K562 (cell line): ENCODE results near the gene KSR2. TPM values are rescaled to one million over a fixed set of nuclear protein-coding genes. Genes with fewer than 3 reads are reported as not detected.
A peak's percentile ranks its signal among the peaks of the same experiment; 100 is the strongest.

Experiments
- ATAC-seq: fragments of 200-7000 bp; cut with Tn5 transposase; 3 replicates; pipeline ENCODE4 v1.9.1; 2020; ENCODE audit warnings: moderate library complexity
- BruUV-seq: library from RNA; stranded (reverse); fragments of 400-500 nt; replicated peaks from 2 replicates; lab custom pipeline; 2021; lab: Mats Ljungman, UMichigan
- CTCF ChIA-PET: fragments of 300-600 bp; formaldehyde crosslinking; extraction: SDS; loops from one replicate; lab custom pipeline; 2021; ENCODE audit warnings: low intra/inter-chr PET ratio; lab: Yijun Ruan, JAX
- POLR2A ChIA-PET: fragments of 300-600, 350-650 bp; sonication (Branson Sonifier 250); formaldehyde crosslinking; extraction: SDS; loops from one replicate; lab custom pipeline; 2021; ENCODE audit warnings: antibody characterized with exemption, inconsistent platforms; lab: Yijun Ruan, JAX
- DNase-seq, 4 experiments: peaks; one replicate each; pipeline versions ENCODE4 v3.0.0 to v3.0.0-alpha.2; 2011 to 2018; ENCODE audit warnings: low spot score in 3 of 4, mixed read lengths in 3 of 4; ENCODE audit errors: extremely low read depth in 1 of 4
- FAIRE-seq: peaks from 2 replicates; lab custom pipeline; 2011; peaks lifted over from hg19 to GRCh38; lab: Jason Lieb, UNC
- H2AFZ ChIP-seq: 2 replicates; pipeline ENCODE4 v1.6.0; 2011; ENCODE audit warnings: low read depth, low read length, control low read depth, inconsistent platforms
- H3K27ac ChIP-seq: fragments of 200-600 bp; 3 replicates; pipeline ENCODE4 v1.8.0; 2011; ENCODE audit warnings: low read depth, mild to moderate bottlenecking, control low read depth, inconsistent platforms, low read length, moderate library complexity, mixed read lengths; ENCODE audit errors: extremely low read depth
- H3K27me3 ChIP-seq, 2 experiments: fragments of 300-600 bp in 1 of 2; 2 replicates in 1 of 2; 3 replicates in 1 of 2; pipeline versions ENCODE4 v1.6.0 to v1.8.0; 2011; ENCODE audit warnings: inconsistent platforms in 2 of 2, low read length in 2 of 2, mild to moderate bottlenecking in 1 of 2, mixed read lengths in 1 of 2, moderate library complexity in 1 of 2; ENCODE audit not compliant: control insufficient read depth in 2 of 2, insufficient read depth in 2 of 2
- H3K36me3 ChIP-seq: fragments of 300-600 bp; 3 replicates; pipeline ENCODE4 v1.8.0; 2011; ENCODE audit warnings: mild to moderate bottlenecking, low read length, inconsistent platforms; ENCODE audit not compliant: control insufficient read depth, insufficient read depth
- H3K4me1 ChIP-seq, 2 experiments: fragments of 200-600 bp in 1 of 2; replicated peaks in 1 of 2; 2 replicates in 1 of 2; 3 replicates in 1 of 2; pipeline versions ENCODE4 v1.5.1 to v1.8.0; 2011; ENCODE audit warnings: inconsistent platforms in 2 of 2, low read length in 2 of 2, mild to moderate bottlenecking in 1 of 2, mixed read lengths in 1 of 2, moderate library complexity in 1 of 2; ENCODE audit not compliant: control insufficient read depth in 2 of 2, insufficient read depth in 2 of 2
- H3K4me2 ChIP-seq: 2 replicates; pipeline ENCODE4 v1.6.1; 2011; ENCODE audit warnings: low read length, control low read depth, inconsistent platforms, mixed read lengths; ENCODE audit not compliant: insufficient read depth
- H3K4me3 ChIP-seq: fragments of 200-600 bp; sonication (generic), shearing (Covaris generic); 2 replicates; pipeline ENCODE4 v1.5.1; 2016; ENCODE audit warnings: control low read depth, inconsistent platforms
- H3K79me2 ChIP-seq: fragments of 200-600 bp; 3 replicates; pipeline ENCODE4 v1.8.0; 2011; ENCODE audit warnings: low read length, inconsistent platforms; ENCODE audit not compliant: control insufficient read depth, insufficient read depth
- H3K9ac ChIP-seq, 2 experiments: 2 replicates each; pipeline versions ENCODE4 v1.6.0 to v1.6.1; 2011; ENCODE audit warnings: low read depth in 2 of 2, low read length in 2 of 2, control low read depth in 1 of 2, inconsistent platforms in 1 of 2, mild to moderate bottlenecking in 1 of 2, mixed read lengths in 1 of 2; ENCODE audit not compliant: insufficient read depth in 1 of 2
- H3K9me1 ChIP-seq: one replicate; pipeline ENCODE4 v1.6.0; 2011; ENCODE audit warnings: inconsistent platforms, mild to moderate bottlenecking, low read length, moderate library complexity; ENCODE audit not compliant: control insufficient read depth, insufficient read depth
- H3K9me3 ChIP-seq: replicated peaks from 2 replicates; pipeline ENCODE4 v1.5.1; 2011; ENCODE audit warnings: low read depth, low read length, inconsistent platforms; ENCODE audit not compliant: control insufficient read depth, insufficient read depth
- H4K20me1 ChIP-seq: replicated peaks from 2 replicates; pipeline ENCODE4 v1.6.1; 2011; ENCODE audit warnings: low read length, inconsistent platforms, mixed read lengths; ENCODE audit not compliant: control insufficient read depth, insufficient read depth
- CTBP1 ChIP-seq: fragments of 450-650 bp; IDR thresholded peaks from 2 replicates; pipeline ENCODE4 v1.6.1; 2016; ENCODE audit warnings: borderline replicate concordance
- HNRNPUL1 ChIP-seq: fragments of 200-400 bp; formaldehyde crosslinking; IDR thresholded peaks from 2 replicates; pipeline ENCODE4 v1.6.1; 2017; ENCODE audit warnings: low read length
- RBM25 ChIP-seq: fragments of 200-400 bp; formaldehyde crosslinking; IDR thresholded peaks from 2 replicates; pipeline ENCODE4 v1.6.1; 2018; ENCODE audit warnings: low read length, low read depth, moderate library complexity; ENCODE audit not compliant: severe bottlenecking
- RHOXF2B ChIP-seq: fragments of 250-450 bp; sonication (Bioruptor Pico); conservative IDR thresholded peaks from 2 replicates; pipeline ENCODE4 v1.5.1; 2021
- WGBS: fragments of 100-300 bp; shearing (Covaris generic); methylation state at CpG from one replicate; pipeline ENCODE4 v1.1.6; 2016; ENCODE audit warnings: low coverage, mixed read lengths; ENCODE audit not compliant: insufficient coverage; ENCODE audit errors: missing lambda C conversion rate; 5-methylcytosine and 5-hydroxymethylcytosine counted together
- in situ Hi-C: fragments of 300-500 bp; cut with MboI; formaldehyde crosslinking; loops from 4 replicates; pipeline ENCODE4 v1.15.0; 2018; ENCODE audit warnings: inconsistent platforms, mixed read lengths
- intact Hi-C: fragments of 100-400 bp; cut with micrococcal nuclease; formaldehyde crosslinking; loops from 2 replicates; pipeline ENCODE4 v1.14.2; 2022
- polyA plus RNA-seq, 8 experiments: library from polyadenylated mRNA; depleted of rRNA in 4 of 8; stranded (reverse) in 5 of 8; unstranded in 3 of 8; fragments of >200 nt; fragmentation: Nextera tagmentation in 2 of 8; fragmentation: Illumina TruSeq in 1 of 8; extraction: Ambion mirVana in 2 of 8; extraction: Trizol in 1 of 8; gene quantifications; 2 replicates each; pipeline versions ENCODE4 v1.2.1 to v1.2.3, GENCODE V29; 2011 to 2014; ENCODE audit warnings: inconsistent platforms in 1 of 8, missing spikeins in 1 of 8
- total RNA-seq, 7 experiments: library from RNA; depleted of rRNA in 6 of 7; stranded (reverse); fragments of >200 nt in 6 of 7; fragmentation: Illumina TruSeq in 2 of 7; extraction: Trizol in 2 of 7; gene quantifications; 2 replicates each; pipeline versions ENCODE4 v1.2.1 to v1.2.3, GENCODE V29; 2011 to 2021; ENCODE audit warnings: low replicate concordance in 1 of 7
- TF ChIP-seq, protein P1 (sequence below): fragments of 200-800 bp; sonication (Bioruptor generic); IDR thresholded peaks from 2 replicates; pipeline ENCODE4 v1.6.1; 2017; ENCODE audit warnings: missing genetic modification characterization, missing compliant biosample characterization
- TF ChIP-seq, protein P2 (sequence below): sonication (generic); formaldehyde crosslinking; IDR thresholded peaks from 2 replicates; pipeline ENCODE4 v1.9.0; 2022; ENCODE audit warnings: mild to moderate bottlenecking, missing genetic modification reagents

The KSR2 gene
- total and polyA plus RNA-seq, 9 of the 15 experiments (the other 6 are each of a cell fraction or from before 2014, with no cell fraction given): not detected

DNA sequence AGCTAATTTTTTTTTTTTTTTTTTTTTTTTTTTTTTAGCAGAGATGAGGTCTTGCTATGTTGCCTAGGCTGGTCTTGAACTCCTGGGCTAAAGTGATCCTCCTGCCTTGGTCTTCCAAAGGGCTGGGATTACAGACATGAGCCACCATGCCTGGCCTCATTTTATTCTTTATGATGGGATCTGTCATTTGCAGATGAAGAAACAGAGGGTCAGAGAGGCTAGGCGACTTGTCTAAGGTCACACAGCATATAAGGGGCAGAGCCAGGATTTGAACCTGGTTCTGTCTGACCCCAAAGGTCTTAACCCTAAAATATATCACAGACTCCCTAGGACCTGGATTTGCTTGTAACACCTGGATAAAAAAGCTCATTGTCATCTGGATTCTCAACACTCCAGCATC is 282.6 kb downstream of the KSR2 start:
- ChIA-PET POLR2A (no interaction called here), CTCF (no interaction called here)
- Histone ChIP-seq H3K4me3 (no peak overlapping the region), H4K20me1 (no peaks in the 10 kb centered on the region), H3K9me1 (no peaks in the 10 kb centered on the region), H3K9me3 (no peaks in the 10 kb centered on the region), H3K27ac (no peak overlapping the region), H3K4me2 (no peak overlapping the region), H3K4me1 (no peaks in the 10 kb centered on the region; a peak in 1 of 5 replicates), H2AFZ (no peak overlapping the region), H3K79me2 (no peaks in the 10 kb centered on the region), H3K36me3 (no peaks in the 10 kb centered on the region), H3K27me3 (peaks cover 0 to 11% of the 10 kb centered on the region in 2 experiments; a peak in 1 of 5 replicates), H3K9ac (no peak overlapping the region)
- TF ChIP-seq HNRNPUL1: no peak
- TF ChIP-seq RBM25: peak; percentile 47
- FAIRE-seq (no peak), DNase-seq (no peak), ATAC-seq (no peak)
- in situ Hi-C loops (no loop called here), intact Hi-C loops (loop anchor here (10.0 kb wide), 1 partner anchor 471 kb away; no protein-coding TSS in a partner anchor)
- WGBS: 0% methylated on average over 1 of the region's 1 CpG
- no TSS peak for BruUV-seq

DNA sequence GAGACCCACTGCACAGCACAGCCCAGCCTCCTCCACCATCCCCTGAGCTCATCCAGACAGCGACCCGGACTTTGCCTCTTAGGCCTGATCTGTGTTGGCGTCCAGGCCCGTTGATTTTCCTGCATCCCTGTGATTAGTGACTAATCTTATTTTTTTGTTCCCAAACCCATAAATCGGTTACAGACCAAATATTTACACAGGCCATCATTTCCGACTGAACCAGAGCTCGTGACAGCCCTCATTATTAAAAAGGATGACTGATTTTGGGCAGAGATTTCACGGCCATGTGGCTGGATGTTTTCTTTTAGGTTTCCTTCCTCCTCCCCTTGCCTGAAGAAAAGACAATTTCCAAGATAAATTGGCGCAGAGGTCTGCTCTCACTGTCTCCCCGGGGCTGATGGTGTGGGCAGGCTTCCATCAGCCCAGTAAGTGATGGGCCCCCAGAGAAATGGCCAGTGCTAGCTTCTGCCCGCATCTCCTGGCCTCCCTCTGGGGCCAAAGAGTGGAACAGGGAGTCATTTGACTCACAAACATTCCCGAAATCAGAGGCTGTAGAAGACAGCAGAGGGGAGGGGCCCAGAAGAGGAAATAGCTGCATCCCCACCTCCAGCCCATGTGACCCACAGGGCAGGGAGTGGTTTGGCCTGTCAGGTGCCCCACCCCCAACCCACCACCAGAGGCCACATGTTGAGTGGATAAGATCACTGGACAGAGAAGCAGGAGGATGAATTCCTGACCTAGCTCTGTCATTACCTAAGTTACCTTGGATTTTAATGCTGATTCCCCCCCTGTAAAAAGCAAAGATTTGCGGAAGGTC is 283.5 kb downstream of the KSR2 start:
- DNase-seq: peak; percentile 16 to 39 (median 30)
- H3K4me1 ChIP-seq: no peaks in the 10 kb centered on the region; a peak in 1 of 5 replicates
- no peaks in the 10 kb centered on the region for H3K36me3 ChIP-seq
- intact Hi-C loops: loop anchor here (10.0 kb wide), 1 partner anchor 471 kb away; no protein-coding TSS in a partner anchor
- ATAC-seq: peak; percentile 90
- H4K20me1 ChIP-seq: no peaks in the 10 kb centered on the region
- H3K4me2 ChIP-seq: no peak overlapping the region
- peaks cover 0 to 9% of the 10 kb centered on the region in 2 experiments; a peak in 1 of 5 replicates for H3K27me3 ChIP-seq
- H2AFZ ChIP-seq: no peak overlapping the region
- no peaks in the 10 kb centered on the region for H3K9me3 ChIP-seq
- in situ Hi-C loops: no loop called here
- H3K4me3 ChIP-seq: no peak overlapping the region
- CTCF ChIA-PET: no interaction called here
- 4% methylated on average over 13 of the region's 13 CpGs for WGBS
- H3K27ac ChIP-seq: no peak overlapping the region
- no peaks in the 10 kb centered on the region for H3K9me1 ChIP-seq
- H3K9ac ChIP-seq: no peak overlapping the region
- BruUV-seq: no TSS peak
- H3K79me2 ChIP-seq: no peaks in the 10 kb centered on the region
- POLR2A ChIA-PET: interaction anchor here (0.6 to 0.8 kb wide), 3 partner anchors 10 to 354 kb away, joined by 3 read pairs; no protein-coding TSS in a partner anchor
- FAIRE-seq: no peak
- TF ChIP-seq, protein P1, sequence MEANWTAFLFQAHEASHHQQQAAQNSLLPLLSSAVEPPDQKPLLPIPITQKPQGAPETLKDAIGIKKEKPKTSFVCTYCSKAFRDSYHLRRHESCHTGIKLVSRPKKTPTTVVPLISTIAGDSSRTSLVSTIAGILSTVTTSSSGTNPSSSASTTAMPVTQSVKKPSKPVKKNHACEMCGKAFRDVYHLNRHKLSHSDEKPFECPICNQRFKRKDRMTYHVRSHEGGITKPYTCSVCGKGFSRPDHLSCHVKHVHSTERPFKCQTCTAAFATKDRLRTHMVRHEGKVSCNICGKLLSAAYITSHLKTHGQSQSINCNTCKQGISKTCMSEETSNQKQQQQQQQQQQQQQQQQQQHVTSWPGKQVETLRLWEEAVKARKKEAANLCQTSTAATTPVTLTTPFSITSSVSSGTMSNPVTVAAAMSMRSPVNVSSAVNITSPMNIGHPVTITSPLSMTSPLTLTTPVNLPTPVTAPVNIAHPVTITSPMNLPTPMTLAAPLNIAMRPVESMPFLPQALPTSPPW (CRISPR knock-in tag): peak; percentile 22; the same call in 1 of the 2 replicates
- TF ChIP-seq, protein P2, sequence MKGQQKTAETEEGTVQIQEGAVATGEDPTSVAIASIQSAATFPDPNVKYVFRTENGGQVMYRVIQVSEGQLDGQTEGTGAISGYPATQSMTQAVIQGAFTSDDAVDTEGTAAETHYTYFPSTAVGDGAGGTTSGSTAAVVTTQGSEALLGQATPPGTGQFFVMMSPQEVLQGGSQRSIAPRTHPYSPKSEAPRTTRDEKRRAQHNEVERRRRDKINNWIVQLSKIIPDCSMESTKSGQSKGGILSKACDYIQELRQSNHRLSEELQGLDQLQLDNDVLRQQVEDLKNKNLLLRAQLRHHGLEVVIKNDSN (CRISPR knock-in tag): peak; percentile 52
- peak; percentile 12; the same call in 1 of the 2 replicates for TF ChIP-seq CTBP1
- TF ChIP-seq RHOXF2B (CRISPR knock-in tag): no peak
